ENCODE results near the gene KRTAP10-4. TPM values are rescaled to one million over a fixed set of nuclear protein-coding genes. Genes with fewer than 3 reads are reported as not detected.

KRTAP10-4 gene
- total RNA-seq, 1 experiment from 2014 or later, result not detected

- no peaks in the 10 kb centered on the region for H3K9me3 ChIP-seq (ENCODE audit: control insufficient read depth in 1 of 2, insufficient read depth in 1 of 2, low read depth in 1 of 2, low read length in 2 of 2)
- no peak overlapping the region for H3K4me2 ChIP-seq (ENCODE audit: low read length)
- no peaks in the 10 kb centered on the region; the same call in 1 of the 2 replicates for H3K27me3 ChIP-seq (ENCODE audit: insufficient read depth, low read length)
- no peak overlapping the region for H3K27ac ChIP-seq (ENCODE audit: low read depth, low read length)
- CTCF ChIA-PET, result no interaction called here
- no peak for ATAC-seq
- RAD21 ChIA-PET (ENCODE audit: low non-redundant PET in 1 of 2, low total read pairs in 2 of 2, uncharacterized antibody in 2 of 2, unreplicated experiment in 2 of 2), result no interaction called here
- TF ChIP-seq ZFX (IDR thresholded peaks at IDR 0.05), result no peak
- no peak for TF ChIP-seq ATF3 (IDR thresholded peaks at IDR 0.05)
- TF ChIP-seq SIN3A (IDR thresholded peaks at IDR 0.05; ENCODE audit: low read depth), result no peak
- TF ChIP-seq SRF (IDR thresholded peaks at IDR 0.05; ENCODE audit: low read depth), result no peak
- no peak for TF ChIP-seq EZH2phosphoT487 (IDR thresholded peaks at IDR 0.05; ENCODE audit: borderline replicate concordance)
- TF ChIP-seq REST (IDR thresholded peaks at IDR 0.05; ENCODE audit: low read depth), result no peak
- no peak for TF ChIP-seq CBX3 (IDR thresholded peaks at IDR 0.05; ENCODE audit: low read depth)
- TF ChIP-seq FOSL1 (IDR thresholded peaks at IDR 0.05; ENCODE audit: low read depth), result no peak
- TF ChIP-seq SP1 (IDR thresholded peaks at IDR 0.05; ENCODE audit: low read depth), result no peak
- TF ChIP-seq JUND (IDR thresholded peaks at IDR 0.05), result no peak
- TF ChIP-seq EGR1 (IDR thresholded peaks at IDR 0.05; ENCODE audit: low read depth), result no peak
- no peak for TF ChIP-seq POLR2AphosphoS5 (IDR thresholded peaks at IDR 0.05; ENCODE audit: low read depth, low read length)
- TF ChIP-seq POLR2A (IDR thresholded peaks at IDR 0.05; ENCODE audit: borderline replicate concordance, extremely low read depth, insufficient read depth, insufficient read length), result no peak
- TF ChIP-seq, protein P1, sequence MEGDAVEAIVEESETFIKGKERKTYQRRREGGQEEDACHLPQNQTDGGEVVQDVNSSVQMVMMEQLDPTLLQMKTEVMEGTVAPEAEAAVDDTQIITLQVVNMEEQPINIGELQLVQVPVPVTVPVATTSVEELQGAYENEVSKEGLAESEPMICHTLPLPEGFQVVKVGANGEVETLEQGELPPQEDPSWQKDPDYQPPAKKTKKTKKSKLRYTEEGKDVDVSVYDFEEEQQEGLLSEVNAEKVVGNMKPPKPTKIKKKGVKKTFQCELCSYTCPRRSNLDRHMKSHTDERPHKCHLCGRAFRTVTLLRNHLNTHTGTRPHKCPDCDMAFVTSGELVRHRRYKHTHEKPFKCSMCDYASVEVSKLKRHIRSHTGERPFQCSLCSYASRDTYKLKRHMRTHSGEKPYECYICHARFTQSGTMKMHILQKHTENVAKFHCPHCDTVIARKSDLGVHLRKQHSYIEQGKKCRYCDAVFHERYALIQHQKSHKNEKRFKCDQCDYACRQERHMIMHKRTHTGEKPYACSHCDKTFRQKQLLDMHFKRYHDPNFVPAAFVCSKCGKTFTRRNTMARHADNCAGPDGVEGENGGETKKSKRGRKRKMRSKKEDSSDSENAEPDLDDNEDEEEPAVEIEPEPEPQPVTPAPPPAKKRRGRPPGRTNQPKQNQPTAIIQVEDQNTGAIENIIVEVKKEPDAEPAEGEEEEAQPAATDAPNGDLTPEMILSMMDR (IDR thresholded peaks at IDR 0.05 in 2 of 3, conservative IDR thresholded peaks at IDR 0.05 in 1 of 3; ENCODE audit: borderline replicate concordance in 1 of 3, insufficient read depth in 1 of 3, low read depth in 2 of 3, low read length in 2 of 3), result no peak
- TF ChIP-seq YY1 (IDR thresholded peaks at IDR 0.05; ENCODE audit: extremely low read depth, insufficient replicate concordance, low read depth, low read length), result no peak
- TF ChIP-seq EZH2 (IDR thresholded peaks at IDR 0.05), result no peak
- no peak overlapping the region for H2AFZ ChIP-seq (ENCODE audit: low read depth, low read length, poor library complexity, severe bottlenecking)
- POLR2A ChIA-PET, result no interaction called here
- H3K4me3 ChIP-seq (replicated peaks in 1 of 2; ENCODE audit: low read depth in 1 of 2, low read length in 2 of 2), result no peak overlapping the region
- no peak overlapping the region for H3K9ac ChIP-seq (ENCODE audit: low read length)
- H3K79me2 ChIP-seq (ENCODE audit: insufficient read depth, low read length), result no peaks in the 10 kb centered on the region
- H4K20me1 ChIP-seq (ENCODE audit: insufficient read depth), result no peaks in the 10 kb centered on the region
- no peaks in the 10 kb centered on the region for H3K9me2 ChIP-seq (ENCODE audit: insufficient read depth)
- no TSS peak for BruUV-seq (replicated peaks)
- intact Hi-C loops (cut with micrococcal nuclease), result no loop called here
- H3K36me3 ChIP-seq (ENCODE audit: control insufficient read depth in 1 of 2, insufficient read depth in 2 of 2, low read length in 2 of 2), result no peaks in the 10 kb centered on the region
- H3K4me1 ChIP-seq (ENCODE audit: control insufficient read depth in 1 of 2, insufficient read depth in 2 of 2, low read length in 2 of 2), result no peaks in the 10 kb centered on the region
- no peak for DNase-seq (ENCODE audit: low read depth, low spot score)
Observed at GRCh38 chr21:44556879-44557278, 16.6 kb upstream of the KRTAP10-4 start.
